ENCODE measurements around the gene SHLD3. TPM values are rescaled to one million over a fixed set of nuclear protein-coding genes. Genes with fewer than 3 reads are reported as not detected.

The SHLD3 gene
- total RNA-seq, 1 experiment from 2014 or later = 2.9 TPM

DNA sequence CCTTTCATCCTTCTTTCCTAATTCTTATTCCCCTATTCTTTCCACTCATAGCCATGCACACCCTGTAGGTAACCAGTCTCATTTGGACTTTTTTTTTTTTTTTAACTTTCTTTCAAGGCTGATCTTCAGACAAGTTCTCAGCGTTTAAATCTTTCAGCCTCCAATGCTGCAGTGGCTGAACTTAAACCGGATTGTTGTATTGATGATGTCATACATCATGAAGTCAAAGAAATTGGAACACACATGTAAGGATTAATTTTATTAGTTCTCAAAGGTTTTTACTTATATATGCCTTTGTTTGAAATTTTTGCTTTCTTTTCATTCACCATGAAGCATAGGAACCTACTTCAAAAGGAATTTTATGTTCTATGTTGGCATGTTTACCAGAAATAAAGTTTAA lies 22.1 kb downstream of the SHLD3 start:
- Histone ChIP-seq H3K27me3 (ENCODE audit: insufficient read depth, low read length) (no peaks in the 10 kb centered on the region), H3K23ac (ENCODE audit: insufficient read length, low read depth, low read length) (no peak overlapping the region), H2BK5ac (ENCODE audit: insufficient read length, low read length) (no peak overlapping the region), H2BK15ac (ENCODE audit: low read depth, low read length) (no peak overlapping the region), H3K14ac (ENCODE audit: insufficient read depth, low read length) (no peak overlapping the region), H3K9me3 (ENCODE audit: control insufficient read depth, low read depth, low read length) (no peaks in the 10 kb centered on the region), H4K20me1 (ENCODE audit: control insufficient read depth, insufficient read depth, insufficient read length) (no peaks in the 10 kb centered on the region), H3K27ac (ENCODE audit: insufficient read length, low read depth, low read length) (no peak overlapping the region), H2BK20ac (ENCODE audit: low read depth, low read length, poor library complexity, severe bottlenecking) (no peak overlapping the region), H3K79me2 (ENCODE audit: insufficient read depth, low read length) (no peaks in the 10 kb centered on the region), H3K4ac (ENCODE audit: low read depth, low read length) (no peak overlapping the region), H3K18ac (ENCODE audit: insufficient read length, low read depth, low read length) (no peak overlapping the region), H3K23me2 (ENCODE audit: insufficient read length, low read depth, low read length, poor library complexity, severe bottlenecking) (no peaks in the 10 kb centered on the region), H4K5ac (ENCODE audit: insufficient read length, low read depth, low read length) (no peak overlapping the region), H3K79me1 (ENCODE audit: insufficient read depth, low read depth, low read length, poor library complexity, severe bottlenecking) (no peaks in the 10 kb centered on the region), H2AK5ac (ENCODE audit: insufficient read length, low read length) (no peak overlapping the region), H3K4me1 (ENCODE audit: insufficient read depth, low read length) (no peaks in the 10 kb centered on the region), H3T11ph (ENCODE audit: low read length) (no peak overlapping the region), H3K4me2 (ENCODE audit: insufficient read depth, insufficient read length, low read length) (no peak overlapping the region), H3K9ac (ENCODE audit: extremely low read depth, insufficient read length, low read length) (no peak overlapping the region), H4K91ac (ENCODE audit: insufficient read length, low read depth, low read length) (no peak overlapping the region), H2AFZ (ENCODE audit: low read length) (no peak overlapping the region), H3K56ac (ENCODE audit: insufficient read length, low read depth, low read length) (no peak overlapping the region), H2BK12ac (ENCODE audit: insufficient read length, low read depth, low read length) (no peak overlapping the region), H4K8ac (replicated peaks; ENCODE audit: insufficient read length, low read depth, low read length) (no peak overlapping the region), H2BK120ac (ENCODE audit: low read depth, low read length, poor library complexity, severe bottlenecking) (no peak overlapping the region)
- no CpG with 5 or more reads among the region's 2 CpGs for WGBS (ENCODE audit: extremely low coverage, insufficient read length, low lambda C conversion rate)
- Mint-ChIP-seq H3K4me1 (peaks cover 12 to 19% of the 10 kb centered on the region in 2 experiments), H3K27ac (peak overlapping the region in 1 of 3 experiments; percentile 53; a peak in 2 of 7 replicates), H3K9me3 (no peaks in the 10 kb centered on the region), H3K4me3 (no peak overlapping the region), H3K36me3 (ENCODE audit: insufficient read depth in 1 of 3, low read depth in 3 of 3) (peaks cover 0 to 5% (median 0%) of the 10 kb centered on the region in 3 experiments; a peak in 2 of 7 replicates), H3K27me3 (ENCODE audit: low read depth) (no peaks in the 10 kb centered on the region)
- DNase-seq = no peak
- TF ChIP-seq, protein P1, sequence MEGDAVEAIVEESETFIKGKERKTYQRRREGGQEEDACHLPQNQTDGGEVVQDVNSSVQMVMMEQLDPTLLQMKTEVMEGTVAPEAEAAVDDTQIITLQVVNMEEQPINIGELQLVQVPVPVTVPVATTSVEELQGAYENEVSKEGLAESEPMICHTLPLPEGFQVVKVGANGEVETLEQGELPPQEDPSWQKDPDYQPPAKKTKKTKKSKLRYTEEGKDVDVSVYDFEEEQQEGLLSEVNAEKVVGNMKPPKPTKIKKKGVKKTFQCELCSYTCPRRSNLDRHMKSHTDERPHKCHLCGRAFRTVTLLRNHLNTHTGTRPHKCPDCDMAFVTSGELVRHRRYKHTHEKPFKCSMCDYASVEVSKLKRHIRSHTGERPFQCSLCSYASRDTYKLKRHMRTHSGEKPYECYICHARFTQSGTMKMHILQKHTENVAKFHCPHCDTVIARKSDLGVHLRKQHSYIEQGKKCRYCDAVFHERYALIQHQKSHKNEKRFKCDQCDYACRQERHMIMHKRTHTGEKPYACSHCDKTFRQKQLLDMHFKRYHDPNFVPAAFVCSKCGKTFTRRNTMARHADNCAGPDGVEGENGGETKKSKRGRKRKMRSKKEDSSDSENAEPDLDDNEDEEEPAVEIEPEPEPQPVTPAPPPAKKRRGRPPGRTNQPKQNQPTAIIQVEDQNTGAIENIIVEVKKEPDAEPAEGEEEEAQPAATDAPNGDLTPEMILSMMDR (conservative IDR thresholded peaks at IDR 0.05) = no peak
